ENCODE measurements around the gene NFS1.
A peak's percentile ranks its signal among the peaks of the same experiment; 100 is the strongest.

NFS1 gene

DNA sequence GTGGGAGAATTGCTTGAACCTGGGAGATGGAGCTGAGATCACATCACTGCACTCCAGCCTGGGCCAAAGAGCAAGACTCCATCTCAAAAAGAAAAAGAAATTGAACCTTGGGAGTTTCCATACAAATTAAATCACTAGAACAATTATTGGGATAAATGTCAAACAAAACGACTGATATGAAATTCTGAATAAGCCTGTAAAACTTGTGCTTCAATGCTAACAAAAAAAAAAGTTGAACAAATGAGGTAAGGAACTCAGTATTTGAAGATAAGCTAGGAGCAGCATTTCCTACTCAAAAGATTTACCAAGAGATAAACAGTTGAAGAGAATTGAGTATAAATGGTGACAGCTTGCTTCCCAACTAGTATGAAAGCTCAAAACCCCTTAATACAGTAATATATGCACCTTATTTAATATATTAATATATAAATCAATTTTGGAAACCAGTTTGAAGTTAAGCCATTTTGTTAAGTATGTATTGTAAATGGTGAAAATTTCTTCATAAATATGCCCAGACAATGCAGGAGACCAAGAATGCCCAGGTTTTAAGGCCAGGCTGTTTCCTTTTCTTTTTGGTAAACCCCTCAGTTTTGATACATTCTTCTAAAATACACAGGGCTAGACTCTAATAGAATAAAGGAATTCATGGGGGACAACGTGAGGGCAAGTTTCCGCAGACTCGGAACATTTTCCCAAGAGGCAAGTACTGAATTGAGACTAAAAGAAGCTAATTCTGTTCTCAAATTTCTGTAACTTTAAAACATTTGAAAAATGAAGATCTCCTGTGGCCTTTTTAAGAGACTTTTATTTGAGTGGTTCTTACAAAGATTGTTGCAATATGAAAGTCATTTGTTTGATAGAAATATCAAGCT, 3.9 kb upstream of the NFS1 start:
- H3K9ac ChIP-seq (ENCODE audit: low read length), result no peak overlapping the region
- no peak overlapping the region for H3K27ac ChIP-seq (ENCODE audit: low read length)
- H3K36me3 ChIP-seq (replicated peaks; ENCODE audit: insufficient read depth, low read length), result peaks cover 26% of the 10 kb centered on the region
- no peak overlapping the region for H3K4me3 ChIP-seq (ENCODE audit: low read length)
- no peak for DNase-seq
- peaks cover 3% of the 10 kb centered on the region; the same call in 1 of the 2 replicates for H4K20me1 ChIP-seq (ENCODE audit: insufficient read depth, low read length)
- no peaks in the 10 kb centered on the region for H3K9me2 ChIP-seq (replicated peaks; ENCODE audit: insufficient read depth, low read length)
- H3K27me3 ChIP-seq (replicated peaks; ENCODE audit: insufficient read depth, low read length), result no peaks in the 10 kb centered on the region
- no peak overlapping the region for H3K4me2 ChIP-seq (ENCODE audit: low read depth, low read length)
- H3K9me3 ChIP-seq (replicated peaks; ENCODE audit: insufficient read depth, low read length), result no peaks in the 10 kb centered on the region
- no peak for TF ChIP-seq EZH2phosphoT487 (IDR thresholded peaks at IDR 0.05; ENCODE audit: low read length)
- TF ChIP-seq, protein P1, sequence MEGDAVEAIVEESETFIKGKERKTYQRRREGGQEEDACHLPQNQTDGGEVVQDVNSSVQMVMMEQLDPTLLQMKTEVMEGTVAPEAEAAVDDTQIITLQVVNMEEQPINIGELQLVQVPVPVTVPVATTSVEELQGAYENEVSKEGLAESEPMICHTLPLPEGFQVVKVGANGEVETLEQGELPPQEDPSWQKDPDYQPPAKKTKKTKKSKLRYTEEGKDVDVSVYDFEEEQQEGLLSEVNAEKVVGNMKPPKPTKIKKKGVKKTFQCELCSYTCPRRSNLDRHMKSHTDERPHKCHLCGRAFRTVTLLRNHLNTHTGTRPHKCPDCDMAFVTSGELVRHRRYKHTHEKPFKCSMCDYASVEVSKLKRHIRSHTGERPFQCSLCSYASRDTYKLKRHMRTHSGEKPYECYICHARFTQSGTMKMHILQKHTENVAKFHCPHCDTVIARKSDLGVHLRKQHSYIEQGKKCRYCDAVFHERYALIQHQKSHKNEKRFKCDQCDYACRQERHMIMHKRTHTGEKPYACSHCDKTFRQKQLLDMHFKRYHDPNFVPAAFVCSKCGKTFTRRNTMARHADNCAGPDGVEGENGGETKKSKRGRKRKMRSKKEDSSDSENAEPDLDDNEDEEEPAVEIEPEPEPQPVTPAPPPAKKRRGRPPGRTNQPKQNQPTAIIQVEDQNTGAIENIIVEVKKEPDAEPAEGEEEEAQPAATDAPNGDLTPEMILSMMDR (IDR thresholded peaks at IDR 0.05; ENCODE audit: low read length), result no peak
- no peak for TF ChIP-seq EZH2 (optimal IDR thresholded peaks at IDR 0.05; ENCODE audit: low read depth, low read length)
- peaks cover 56% of the 10 kb centered on the region for H3F3A ChIP-seq (ENCODE audit: insufficient read depth, low read length)
- H2AFZ ChIP-seq (ENCODE audit: low read length), result no peak overlapping the region
- peaks cover 76% of the 10 kb centered on the region for H3K79me2 ChIP-seq (ENCODE audit: low read length)
- peaks cover 4% of the 10 kb centered on the region; the same call in 1 of the 2 replicates for H3K4me1 ChIP-seq (ENCODE audit: low read length)

DNA sequence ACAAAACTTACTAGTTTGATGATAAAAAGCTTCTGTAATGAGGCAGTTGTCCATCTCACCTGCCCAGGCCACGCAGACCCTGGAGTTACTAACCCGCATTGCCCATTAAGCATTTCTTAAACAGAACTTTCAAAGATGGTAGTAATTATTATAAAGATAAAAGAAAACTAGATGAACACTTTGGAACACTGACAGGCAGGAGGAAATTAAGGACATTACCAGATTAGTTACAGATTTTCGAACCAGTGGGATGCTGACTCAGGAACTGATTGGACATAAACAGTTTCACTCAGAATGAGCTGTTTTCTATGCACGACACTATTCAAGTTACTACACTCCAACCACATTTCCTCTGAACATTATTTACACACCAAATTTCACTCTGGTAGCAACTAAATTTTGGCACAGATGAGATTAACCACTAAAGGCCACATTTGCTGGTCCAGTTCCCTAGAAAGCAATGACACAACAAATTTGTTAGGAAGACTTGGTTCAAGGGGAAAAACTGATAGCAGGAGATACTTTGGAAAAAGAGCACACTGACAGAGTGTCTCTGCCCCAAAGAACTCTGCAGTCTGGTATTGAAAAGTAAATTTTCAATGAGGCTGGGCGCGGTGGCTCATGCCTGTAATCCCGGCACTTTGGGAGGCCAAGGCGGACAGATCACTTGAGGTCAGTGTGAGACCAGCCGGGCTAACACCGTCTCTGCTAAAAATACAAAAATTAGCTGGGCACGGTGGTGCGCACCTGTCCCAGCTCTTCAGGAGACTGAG, 3.1 kb upstream of the NFS1 start:
- Histone ChIP-seq H3F3A (ENCODE audit: insufficient read depth, low read length) (peaks cover 56% of the 10 kb centered on the region), H3K9me2 (replicated peaks; ENCODE audit: insufficient read depth, low read length) (no peaks in the 10 kb centered on the region), H3K27ac (ENCODE audit: low read length) (no peak overlapping the region; the same call in 1 of the 2 replicates), H3K79me2 (ENCODE audit: low read length) (peaks cover 76% of the 10 kb centered on the region), H3K4me1 (ENCODE audit: low read length) (peaks cover 10% of the 10 kb centered on the region; the same call in 1 of the 2 replicates), H2AFZ (ENCODE audit: low read length) (no peak overlapping the region), H3K9me3 (replicated peaks; ENCODE audit: insufficient read depth, low read length) (no peaks in the 10 kb centered on the region), H3K4me3 (ENCODE audit: low read length) (no peak overlapping the region), H3K27me3 (replicated peaks; ENCODE audit: insufficient read depth, low read length) (no peaks in the 10 kb centered on the region), H3K36me3 (replicated peaks; ENCODE audit: insufficient read depth, low read length) (peaks cover 26% of the 10 kb centered on the region), H3K9ac (ENCODE audit: low read length) (no peak overlapping the region), H3K4me2 (ENCODE audit: low read depth, low read length) (no peak overlapping the region), H4K20me1 (ENCODE audit: insufficient read depth, low read length) (peaks cover 3% of the 10 kb centered on the region; the same call in 1 of the 2 replicates)
- DNase-seq, result no peak
- TF ChIP-seq EZH2phosphoT487 (IDR thresholded peaks at IDR 0.05; ENCODE audit: low read length), result no peak
- TF ChIP-seq, protein P1 (IDR thresholded peaks at IDR 0.05; ENCODE audit: low read length), result no peak
- TF ChIP-seq EZH2 (optimal IDR thresholded peaks at IDR 0.05; ENCODE audit: low read depth, low read length), result no peak

DNA sequence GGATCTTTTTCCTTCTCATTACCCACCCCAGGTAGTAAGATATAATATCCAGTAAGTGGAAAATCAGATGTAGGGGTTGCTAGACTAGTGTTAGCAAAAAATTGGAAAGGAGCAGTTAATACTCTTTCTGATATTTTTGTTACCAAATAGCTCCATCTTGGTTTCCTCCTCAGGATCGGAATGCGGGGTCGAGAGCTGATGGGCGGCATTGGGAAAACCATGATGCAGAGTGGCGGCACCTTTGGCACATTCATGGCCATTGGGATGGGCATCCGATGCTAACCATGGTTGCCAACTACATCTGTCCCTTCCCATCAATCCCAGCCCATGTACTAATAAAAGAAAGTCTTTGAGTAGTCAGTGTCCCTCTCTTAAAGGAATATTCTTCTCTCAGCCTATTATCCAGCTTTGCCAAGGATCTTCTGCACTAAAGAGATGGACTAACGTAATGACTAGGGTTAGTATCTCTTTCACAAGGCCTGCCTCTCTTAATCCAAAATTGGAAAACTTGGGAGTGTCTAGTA, 1.5 kb upstream of the NFS1 start:
- H3K4me1 ChIP-seq (ENCODE audit: low read length), result peaks cover 10% of the 10 kb centered on the region; the same call in 1 of the 2 replicates
- peaks cover 18% of the 10 kb centered on the region for H3K36me3 ChIP-seq (replicated peaks; ENCODE audit: insufficient read depth, low read length)
- H3K27ac ChIP-seq (ENCODE audit: low read length), result peak overlapping the region; percentile 79; the same call in 1 of the 2 replicates
- no peak for DNase-seq
- H3K4me2 ChIP-seq (ENCODE audit: low read depth, low read length), result peak overlapping the region; percentile 75
- H3F3A ChIP-seq (ENCODE audit: insufficient read depth, low read length), result peaks cover 56% of the 10 kb centered on the region
- H2AFZ ChIP-seq (ENCODE audit: low read length), result no peak overlapping the region
- H3K79me2 ChIP-seq (ENCODE audit: low read length), result peaks cover 63% of the 10 kb centered on the region
- peak overlapping the region; percentile 86; the same call in 1 of the 2 replicates for H3K9ac ChIP-seq (ENCODE audit: low read length)
- peaks cover 3% of the 10 kb centered on the region; the same call in 1 of the 2 replicates for H4K20me1 ChIP-seq (ENCODE audit: insufficient read depth, low read length)
- peak overlapping the region; percentile 93 for H3K4me3 ChIP-seq (ENCODE audit: low read length)
- H3K9me2 ChIP-seq (replicated peaks; ENCODE audit: insufficient read depth, low read length), result no peaks in the 10 kb centered on the region
- TF ChIP-seq, protein P1 (IDR thresholded peaks at IDR 0.05; ENCODE audit: low read length), result no peak
- TF ChIP-seq EZH2 (optimal IDR thresholded peaks at IDR 0.05; ENCODE audit: low read depth, low read length), result no peak
- TF ChIP-seq EZH2phosphoT487 (IDR thresholded peaks at IDR 0.05; ENCODE audit: low read length), result no peak
- H3K27me3 ChIP-seq (replicated peaks; ENCODE audit: insufficient read depth, low read length), result no peaks in the 10 kb centered on the region
- H3K9me3 ChIP-seq (replicated peaks; ENCODE audit: insufficient read depth, low read length), result no peaks in the 10 kb centered on the region
